Measurements from ENCODE around the gene PPP1CB. TPM values are rescaled to one million over a fixed set of nuclear protein-coding genes. Genes with fewer than 3 reads are reported as not detected.

Gene PPP1CB
- polyA plus RNA-seq, 2 donors: 104 to 140 TPM

DNA sequence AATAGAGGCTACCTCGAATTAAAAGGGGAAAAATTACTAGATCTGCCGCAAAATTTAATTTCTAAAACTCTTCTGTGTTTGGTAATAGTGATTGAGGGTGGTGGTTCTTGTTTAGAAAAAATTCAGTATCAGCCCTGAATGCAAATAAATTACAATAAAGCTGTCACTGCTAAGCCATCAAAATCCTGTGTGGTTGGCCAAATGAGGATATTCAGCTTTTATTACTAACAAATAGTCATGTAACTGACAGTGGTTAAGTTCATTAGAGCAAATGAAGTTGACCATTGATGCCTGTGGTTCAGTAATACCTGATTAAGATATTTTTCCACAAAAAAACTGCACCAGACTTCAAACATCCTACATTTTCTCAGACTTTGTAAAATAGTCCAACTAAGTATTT, 14.4 kb downstream of the PPP1CB start:
- Histone ChIP-seq H3K36me3 (ENCODE audit: control insufficient read depth in 2 of 2, insufficient read depth in 2 of 2, low read length in 1 of 2) (no peaks in the 10 kb centered on the region), H3K27ac (ENCODE audit: low read depth in 2 of 2, low read length in 1 of 2) (no peak overlapping the region), H3K4me3 (ENCODE audit: low read depth in 1 of 2, low read length in 2 of 2) (no peak overlapping the region), H3K27me3 (ENCODE audit: control insufficient read depth in 1 of 2, insufficient read depth in 2 of 2, low read length in 2 of 2) (no peaks in the 10 kb centered on the region), H3K4me1 (ENCODE audit: control insufficient read depth in 2 of 2, insufficient read depth in 2 of 2, low read length in 1 of 2) (no peaks in the 10 kb centered on the region), H3K9me3 (ENCODE audit: control insufficient read depth in 2 of 2, insufficient read depth in 1 of 2, low read depth in 1 of 2, low read length in 1 of 2) (no peaks in the 10 kb centered on the region)
- 86 to 90% methylated on average over 2 of the region's 2 CpGs for WGBS, 2 donors

DNA sequence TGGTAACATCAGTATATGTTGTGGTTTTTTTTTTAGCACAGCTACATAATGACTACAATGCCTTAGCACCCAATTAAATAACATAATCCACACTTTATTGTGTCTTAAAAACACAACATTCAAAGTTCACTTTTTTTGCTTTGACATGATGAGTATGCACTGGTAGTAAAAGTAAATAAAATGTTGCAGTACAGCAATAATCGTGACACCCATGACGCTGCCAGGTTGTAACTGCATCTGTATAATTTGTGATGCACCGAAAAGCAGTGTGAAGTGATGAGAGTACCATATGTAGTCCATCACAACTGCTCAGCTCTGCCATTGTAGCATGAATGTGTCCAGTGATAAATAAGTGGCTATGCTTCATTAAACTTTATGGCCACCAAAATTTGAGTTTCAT, 15.7 kb downstream of the PPP1CB start:
- no peak overlapping the region for H3K4me3 ChIP-seq (ENCODE audit: low read depth in 1 of 2, low read length in 2 of 2)
- H3K9me3 ChIP-seq (ENCODE audit: control insufficient read depth in 2 of 2, insufficient read depth in 1 of 2, low read depth in 1 of 2, low read length in 1 of 2): no peaks in the 10 kb centered on the region
- no peaks in the 10 kb centered on the region for H3K27me3 ChIP-seq (ENCODE audit: control insufficient read depth in 1 of 2, insufficient read depth in 2 of 2, low read length in 2 of 2)
- WGBS, 2 donors: 70 to 73% methylated on average over 3 of the region's 3 CpGs
- no peak overlapping the region for H3K27ac ChIP-seq (ENCODE audit: low read depth in 2 of 2, low read length in 1 of 2)
- H3K4me1 ChIP-seq (ENCODE audit: control insufficient read depth in 2 of 2, insufficient read depth in 2 of 2, low read length in 1 of 2): no peaks in the 10 kb centered on the region
- H3K36me3 ChIP-seq (ENCODE audit: control insufficient read depth in 2 of 2, insufficient read depth in 2 of 2, low read length in 1 of 2): no peaks in the 10 kb centered on the region

GRCh38 chr2:28768422-28768821, 16.8 kb downstream of the PPP1CB start:
- Histone ChIP-seq H3K36me3 (ENCODE audit: control insufficient read depth in 2 of 2, insufficient read depth in 2 of 2, low read length in 1 of 2) (no peaks in the 10 kb centered on the region), H3K27me3 (ENCODE audit: control insufficient read depth in 1 of 2, insufficient read depth in 2 of 2, low read length in 2 of 2) (no peaks in the 10 kb centered on the region), H3K4me1 (ENCODE audit: control insufficient read depth in 2 of 2, insufficient read depth in 2 of 2, low read length in 1 of 2) (no peaks in the 10 kb centered on the region), H3K4me3 (ENCODE audit: low read depth in 1 of 2, low read length in 2 of 2) (no peak overlapping the region), H3K27ac (ENCODE audit: low read depth in 2 of 2, low read length in 1 of 2) (no peak overlapping the region), H3K9me3 (ENCODE audit: control insufficient read depth in 2 of 2, insufficient read depth in 1 of 2, low read depth in 1 of 2, low read length in 1 of 2) (no peaks in the 10 kb centered on the region)

DNA sequence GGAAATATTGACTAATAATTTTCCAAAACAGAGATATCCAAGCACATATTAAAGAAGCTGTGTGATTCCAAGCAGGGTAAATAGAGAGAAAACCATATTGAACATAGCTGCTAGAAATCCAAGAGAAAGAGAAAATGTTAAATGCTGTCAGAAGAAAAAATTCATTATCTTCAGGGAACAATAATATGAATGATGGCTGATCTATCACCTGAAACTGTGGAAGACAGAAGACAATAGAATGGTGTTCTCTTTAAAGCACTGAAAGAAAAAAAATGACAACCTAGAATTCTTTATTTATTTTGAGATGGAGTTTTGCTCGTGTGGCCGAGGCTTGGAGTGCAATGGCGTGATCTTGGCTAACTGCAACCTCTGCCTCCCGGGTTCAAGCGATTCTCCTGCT, 17.3 kb downstream of the PPP1CB start:
- Histone ChIP-seq H3K36me3 (ENCODE audit: control insufficient read depth in 2 of 2, insufficient read depth in 2 of 2, low read length in 1 of 2) (no peaks in the 10 kb centered on the region), H3K27me3 (ENCODE audit: control insufficient read depth in 1 of 2, insufficient read depth in 2 of 2, low read length in 2 of 2) (no peaks in the 10 kb centered on the region), H3K9me3 (ENCODE audit: control insufficient read depth in 2 of 2, insufficient read depth in 1 of 2, low read depth in 1 of 2, low read length in 1 of 2) (no peaks in the 10 kb centered on the region), H3K27ac (ENCODE audit: low read depth in 2 of 2, low read length in 1 of 2) (no peak overlapping the region), H3K4me1 (ENCODE audit: control insufficient read depth in 2 of 2, insufficient read depth in 2 of 2, low read length in 1 of 2) (no peaks in the 10 kb centered on the region), H3K4me3 (ENCODE audit: low read depth in 1 of 2, low read length in 2 of 2) (no peak overlapping the region)
- WGBS, 2 donors: 91 to 92% methylated on average over 5 of the region's 5 CpGs

DNA sequence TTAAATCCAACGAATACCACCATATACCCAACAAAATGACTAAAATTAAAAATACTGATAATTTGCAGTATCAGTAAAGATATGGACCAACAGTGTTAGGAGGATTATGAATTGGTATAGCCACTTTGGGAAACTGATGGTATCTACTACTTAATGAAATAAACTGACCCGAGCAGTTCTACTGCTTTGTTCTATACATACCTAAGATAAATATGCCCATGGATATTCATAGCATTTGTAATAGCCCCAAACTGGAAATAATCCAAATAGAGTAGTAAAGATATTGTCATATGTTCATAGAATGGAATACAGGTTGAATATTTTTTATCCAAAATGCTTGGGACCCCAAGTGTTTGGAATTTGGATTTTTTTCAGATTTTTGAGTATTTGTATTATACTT, 20.7 kb downstream of the PPP1CB start:
- Histone ChIP-seq H3K27me3 (ENCODE audit: control insufficient read depth in 1 of 2, insufficient read depth in 2 of 2, low read length in 2 of 2) (no peaks in the 10 kb centered on the region), H3K27ac (ENCODE audit: low read depth in 2 of 2, low read length in 1 of 2) (no peak overlapping the region), H3K4me1 (ENCODE audit: control insufficient read depth in 2 of 2, insufficient read depth in 2 of 2, low read length in 1 of 2) (no peaks in the 10 kb centered on the region), H3K9me3 (ENCODE audit: control insufficient read depth in 2 of 2, insufficient read depth in 1 of 2, low read depth in 1 of 2, low read length in 1 of 2) (no peaks in the 10 kb centered on the region), H3K36me3 (ENCODE audit: control insufficient read depth in 2 of 2, insufficient read depth in 2 of 2, low read length in 1 of 2) (no peaks in the 10 kb centered on the region), H3K4me3 (ENCODE audit: low read depth in 1 of 2, low read length in 2 of 2) (no peak overlapping the region)
- WGBS, 2 donors: 73 to 74% methylated on average over 2 of the region's 2 CpGs

DNA sequence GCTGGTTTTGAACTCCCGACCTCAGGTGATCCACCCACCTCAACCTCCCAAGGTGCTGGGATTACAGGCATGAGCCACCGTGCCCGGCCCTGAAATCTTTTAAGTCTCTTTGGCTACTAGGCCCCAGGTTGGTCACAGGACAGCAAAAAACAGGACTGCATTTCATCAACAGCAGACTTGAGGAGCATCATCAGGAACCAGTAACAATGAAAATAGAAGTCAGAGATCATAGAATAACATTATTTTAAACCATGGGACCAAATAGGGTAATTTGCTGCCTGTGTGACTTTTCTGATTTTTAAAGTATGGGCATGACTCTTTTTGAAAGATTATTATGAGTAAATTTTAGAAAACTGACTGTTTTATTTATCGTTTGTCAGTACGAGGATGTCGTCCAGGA, 24.8 kb downstream of the PPP1CB start:
- Histone ChIP-seq H3K27ac (ENCODE audit: low read depth in 2 of 2, low read length in 1 of 2) (no peak overlapping the region), H3K4me1 (ENCODE audit: control insufficient read depth in 2 of 2, insufficient read depth in 2 of 2, low read length in 1 of 2) (no peaks in the 10 kb centered on the region)
- WGBS, 2 donors: 75 to 76% methylated on average over 6 of the region's 6 CpGs

DNA sequence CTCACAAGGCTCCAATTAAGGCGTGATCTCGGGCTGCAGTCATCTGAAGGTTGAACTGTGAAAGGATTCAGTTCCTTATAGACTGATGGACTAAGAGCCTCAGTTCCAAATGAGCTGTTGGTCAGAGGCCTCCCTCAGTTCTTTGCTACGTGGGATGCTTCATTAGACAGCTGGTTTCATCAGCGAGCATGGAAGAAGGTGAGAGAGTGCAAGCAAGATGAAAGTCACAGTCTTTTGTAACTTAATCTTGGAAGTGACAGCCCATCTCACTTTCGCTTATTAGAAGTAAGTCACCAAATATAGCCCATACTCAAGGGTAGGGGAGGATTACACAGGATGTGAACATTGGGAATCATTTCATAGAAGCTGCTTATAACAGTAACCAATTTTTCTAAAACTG, 26.8 kb downstream of the PPP1CB start:
- H3K4me3 ChIP-seq (ENCODE audit: low read depth in 1 of 2, low read length in 2 of 2): no peak overlapping the region
- H3K27me3 ChIP-seq (ENCODE audit: control insufficient read depth in 1 of 2, insufficient read depth in 2 of 2, low read length in 2 of 2): no peaks in the 10 kb centered on the region
- no peaks in the 10 kb centered on the region for H3K4me1 ChIP-seq (ENCODE audit: control insufficient read depth in 2 of 2, insufficient read depth in 2 of 2, low read length in 1 of 2)
- H3K27ac ChIP-seq (ENCODE audit: low read depth in 2 of 2, low read length in 1 of 2): no peak overlapping the region
- 83 to 90% methylated on average over 5 of the region's 5 CpGs for WGBS, 2 donors
- H3K36me3 ChIP-seq (ENCODE audit: control insufficient read depth in 2 of 2, insufficient read depth in 2 of 2, low read length in 1 of 2): peaks cover 3% of the 10 kb centered on the region in 2 donors
- no peaks in the 10 kb centered on the region for H3K9me3 ChIP-seq (ENCODE audit: control insufficient read depth in 2 of 2, insufficient read depth in 1 of 2, low read depth in 1 of 2, low read length in 1 of 2)

More for the DNA sequence above, 24.8 kb downstream of the PPP1CB start:
- peaks cover 3% of the 10 kb centered on the region in 2 donors for H3K36me3 ChIP-seq (ENCODE audit: control insufficient read depth in 2 of 2, insufficient read depth in 2 of 2, low read length in 1 of 2)
- no peak overlapping the region for H3K4me3 ChIP-seq (ENCODE audit: low read depth in 1 of 2, low read length in 2 of 2)
- H3K9me3 ChIP-seq (ENCODE audit: control insufficient read depth in 2 of 2, insufficient read depth in 1 of 2, low read depth in 1 of 2, low read length in 1 of 2): no peaks in the 10 kb centered on the region
- H3K27me3 ChIP-seq (ENCODE audit: control insufficient read depth in 1 of 2, insufficient read depth in 2 of 2, low read length in 2 of 2): no peaks in the 10 kb centered on the region

GRCh38 chr2:28779001-28779400, 27.4 kb downstream of the PPP1CB start:
- no peaks in the 10 kb centered on the region for H3K4me1 ChIP-seq (ENCODE audit: control insufficient read depth in 2 of 2, insufficient read depth in 2 of 2, low read length in 1 of 2)
- no peaks in the 10 kb centered on the region for H3K27me3 ChIP-seq (ENCODE audit: control insufficient read depth in 1 of 2, insufficient read depth in 2 of 2, low read length in 2 of 2)
- no peak overlapping the region for H3K27ac ChIP-seq (ENCODE audit: low read depth in 2 of 2, low read length in 1 of 2)
- H3K9me3 ChIP-seq (ENCODE audit: control insufficient read depth in 2 of 2, insufficient read depth in 1 of 2, low read depth in 1 of 2, low read length in 1 of 2): no peaks in the 10 kb centered on the region
- peaks cover 3% of the 10 kb centered on the region in 2 donors for H3K36me3 ChIP-seq (ENCODE audit: control insufficient read depth in 2 of 2, insufficient read depth in 2 of 2, low read length in 1 of 2)
- no peak overlapping the region for H3K4me3 ChIP-seq (ENCODE audit: low read depth in 1 of 2, low read length in 2 of 2)
- 92 to 94% methylated on average over 2 of the region's 2 CpGs for WGBS, 2 donors

GRCh38 chr2:28780496-28780895, 28.9 kb downstream of the PPP1CB start:
- Histone ChIP-seq H3K4me1 (ENCODE audit: control insufficient read depth in 2 of 2, insufficient read depth in 2 of 2, low read length in 1 of 2) (no peaks in the 10 kb centered on the region), H3K27me3 (ENCODE audit: control insufficient read depth in 1 of 2, insufficient read depth in 2 of 2, low read length in 2 of 2) (no peaks in the 10 kb centered on the region), H3K4me3 (ENCODE audit: low read depth in 1 of 2, low read length in 2 of 2) (no peak overlapping the region), H3K36me3 (ENCODE audit: control insufficient read depth in 2 of 2, insufficient read depth in 2 of 2, low read length in 1 of 2) (peaks cover 3 to 5% of the 10 kb centered on the region in 2 donors), H3K27ac (ENCODE audit: low read depth in 2 of 2, low read length in 1 of 2) (no peak overlapping the region), H3K9me3 (ENCODE audit: control insufficient read depth in 2 of 2, insufficient read depth in 1 of 2, low read depth in 1 of 2, low read length in 1 of 2) (no peaks in the 10 kb centered on the region)
- 61 to 69% methylated on average over 2 of the region's 2 CpGs for WGBS, 2 donors

DNA sequence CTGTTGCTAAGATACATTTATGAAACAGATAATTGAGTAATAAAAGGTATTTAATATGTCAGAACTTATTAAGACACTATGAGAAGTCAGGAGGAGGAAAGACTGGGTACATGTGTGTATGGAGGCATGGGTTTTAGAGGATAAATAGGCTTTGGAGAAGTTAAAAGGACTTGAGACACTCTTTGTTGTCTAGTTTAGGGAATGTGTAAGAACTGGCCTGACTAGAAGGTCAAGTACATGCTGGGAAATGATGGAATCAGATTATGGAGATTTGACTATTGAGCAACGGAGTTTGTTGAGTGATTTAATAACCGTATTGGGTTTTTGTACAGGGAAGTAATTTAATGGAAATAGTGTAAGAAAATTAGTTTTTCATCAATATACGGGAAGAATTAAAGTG, 30.8 kb downstream of the PPP1CB start:
- Histone ChIP-seq H3K9me3 (ENCODE audit: control insufficient read depth in 2 of 2, insufficient read depth in 1 of 2, low read depth in 1 of 2, low read length in 1 of 2) (no peaks in the 10 kb centered on the region), H3K27ac (ENCODE audit: low read depth in 2 of 2, low read length in 1 of 2) (no peak overlapping the region), H3K36me3 (ENCODE audit: control insufficient read depth in 2 of 2, insufficient read depth in 2 of 2, low read length in 1 of 2) (peaks cover 3 to 8% of the 10 kb centered on the region in 2 donors), H3K4me3 (ENCODE audit: low read depth in 1 of 2, low read length in 2 of 2) (no peak overlapping the region), H3K27me3 (ENCODE audit: control insufficient read depth in 1 of 2, insufficient read depth in 2 of 2, low read length in 2 of 2) (no peaks in the 10 kb centered on the region), H3K4me1 (ENCODE audit: control insufficient read depth in 2 of 2, insufficient read depth in 2 of 2, low read length in 1 of 2) (no peaks in the 10 kb centered on the region)
- WGBS, 2 donors: 56 to 61% methylated on average over 3 of the region's 3 CpGs

Measured in esophagus (tissue), 2 donors.